Esophagus squamous epithelium (tissue), 4 donors: Measurements from ENCODE around the gene CLPSL2.

Experiments used
- POLR2A ChIP-seq, 4 donors: fragments of 450-650 bp; IDR thresholded peaks; one replicate each; pipeline ENCODE4 v1.6.1; 2017; ENCODE audit warnings: antibody characterized with exemption in 4 of 4, mild to moderate bottlenecking in 4 of 4, moderate library complexity in 3 of 4
- TF ChIP-seq, protein P1 (sequence below), 6 experiments: fragments of 450-650 bp in 4 of 6; fragments of 200-600 bp in 2 of 6; sonication (generic) in 2 of 6; IDR thresholded peaks; one replicate each; pipeline ENCODE4 v1.5.1; 2016 to 2019; ENCODE audit warnings: antibody characterized with exemption in 6 of 6, mild to moderate bottlenecking in 4 of 6, moderate library complexity in 4 of 6

DNA sequence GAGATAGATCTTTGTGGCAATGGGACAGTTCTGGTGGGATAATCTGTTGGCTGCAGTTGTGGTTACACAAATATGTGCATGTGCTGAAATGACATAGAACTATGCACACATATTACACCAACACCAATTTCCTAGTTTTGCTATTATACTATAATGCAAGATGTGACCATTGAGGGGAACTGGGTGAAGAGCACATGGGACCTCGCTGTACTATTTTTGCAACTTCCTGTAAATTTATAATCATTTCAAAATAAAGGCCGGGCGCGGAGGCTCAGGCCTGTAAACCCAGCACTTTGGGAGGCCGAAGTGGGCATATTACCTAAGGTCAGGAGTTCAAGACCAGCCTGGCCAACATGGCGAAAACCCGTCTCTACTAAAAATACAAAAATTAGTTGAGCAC, 30.9 kb upstream of the CLPSL2 start:
- TF ChIP-seq, protein P1, sequence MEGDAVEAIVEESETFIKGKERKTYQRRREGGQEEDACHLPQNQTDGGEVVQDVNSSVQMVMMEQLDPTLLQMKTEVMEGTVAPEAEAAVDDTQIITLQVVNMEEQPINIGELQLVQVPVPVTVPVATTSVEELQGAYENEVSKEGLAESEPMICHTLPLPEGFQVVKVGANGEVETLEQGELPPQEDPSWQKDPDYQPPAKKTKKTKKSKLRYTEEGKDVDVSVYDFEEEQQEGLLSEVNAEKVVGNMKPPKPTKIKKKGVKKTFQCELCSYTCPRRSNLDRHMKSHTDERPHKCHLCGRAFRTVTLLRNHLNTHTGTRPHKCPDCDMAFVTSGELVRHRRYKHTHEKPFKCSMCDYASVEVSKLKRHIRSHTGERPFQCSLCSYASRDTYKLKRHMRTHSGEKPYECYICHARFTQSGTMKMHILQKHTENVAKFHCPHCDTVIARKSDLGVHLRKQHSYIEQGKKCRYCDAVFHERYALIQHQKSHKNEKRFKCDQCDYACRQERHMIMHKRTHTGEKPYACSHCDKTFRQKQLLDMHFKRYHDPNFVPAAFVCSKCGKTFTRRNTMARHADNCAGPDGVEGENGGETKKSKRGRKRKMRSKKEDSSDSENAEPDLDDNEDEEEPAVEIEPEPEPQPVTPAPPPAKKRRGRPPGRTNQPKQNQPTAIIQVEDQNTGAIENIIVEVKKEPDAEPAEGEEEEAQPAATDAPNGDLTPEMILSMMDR (IDR thresholded peaks at IDR 0.05): no peak
- TF ChIP-seq POLR2A (IDR thresholded peaks at IDR 0.05): no peak
